PFSK-1 (cell line): ENCODE data around the gene LNX1.

Experiments used
- POLR2AphosphoS5 ChIP-seq: IDR thresholded peaks from 2 replicates; pipeline ENCODE4 v1.6.1; 2012; ENCODE audit warnings: low read depth, mild to moderate bottlenecking, control low read depth, low read length, moderate library complexity
- SIN3A ChIP-seq: IDR thresholded peaks from 2 replicates; pipeline ENCODE4 v1.6.1; 2012; ENCODE audit warnings: mild to moderate bottlenecking, low read length, moderate library complexity, borderline replicate concordance; ENCODE audit not compliant: insufficient read depth
- TAF1 ChIP-seq: IDR thresholded peaks from 2 replicates; pipeline ENCODE4 v1.6.1; 2012; ENCODE audit warnings: low read length, control low read depth, borderline replicate concordance; ENCODE audit not compliant: insufficient read depth

DNA sequence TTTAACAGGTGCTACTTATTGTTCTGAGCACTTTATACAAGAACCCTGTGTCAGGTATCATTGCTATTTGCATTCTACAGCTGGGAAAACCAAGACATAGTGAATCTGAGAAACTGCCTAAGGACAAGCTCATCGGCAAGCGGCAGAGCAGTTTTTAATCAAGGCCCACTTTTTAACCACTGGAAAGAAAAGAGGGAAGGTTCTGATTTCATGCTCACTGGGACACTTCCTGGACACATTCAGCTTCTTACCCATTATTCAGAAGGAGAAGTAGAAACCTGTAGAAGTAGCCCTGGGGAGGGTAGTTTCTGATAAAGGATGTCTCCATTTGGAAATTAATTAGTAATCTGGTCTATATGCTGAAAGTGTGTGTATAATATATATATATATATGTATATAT is 2.5 kb upstream of the LNX1 start:
- no peak for TF ChIP-seq POLR2AphosphoS5
- no peak for TF ChIP-seq TAF1
- no peak for TF ChIP-seq SIN3A
